HG03565 (cell line): ENCODE data around the gene EIF2AK3.
"Not testable (repeated sequence)": the region's sequence is repeated elsewhere in the genome, so short reads cannot be mapped to it uniquely, and the experiment has no call there.

Experiments used
- ATAC-seq: cut with Tn5 transposase; IDR thresholded peaks from one replicate; pipeline ENCODE4 v1.9.1; 2021; ENCODE audit warnings: mild to moderate bottlenecking, moderate library complexity; ENCODE audit not compliant: unreplicated experiment

The EIF2AK3 gene

DNA sequence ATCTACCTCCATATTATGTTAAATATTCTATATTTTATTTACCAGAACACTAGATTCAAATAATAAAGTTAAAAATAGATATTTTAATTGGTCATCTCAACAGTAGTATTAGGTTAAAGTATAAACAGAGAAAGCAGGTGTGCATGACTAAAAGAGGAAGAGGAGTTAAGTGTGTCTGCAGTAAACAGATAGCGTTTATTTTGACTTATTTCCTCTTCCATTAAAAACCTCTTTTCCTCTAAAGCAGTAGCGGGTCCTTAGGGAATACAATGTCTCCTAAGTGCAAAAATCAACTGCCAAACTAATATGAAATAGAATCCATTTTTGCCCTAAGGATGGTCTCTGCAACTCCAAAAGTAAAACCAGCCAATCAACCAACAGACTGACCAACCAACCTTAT lies 27.7 kb downstream of the EIF2AK3 start:
- ATAC-seq = no peak

DNA sequence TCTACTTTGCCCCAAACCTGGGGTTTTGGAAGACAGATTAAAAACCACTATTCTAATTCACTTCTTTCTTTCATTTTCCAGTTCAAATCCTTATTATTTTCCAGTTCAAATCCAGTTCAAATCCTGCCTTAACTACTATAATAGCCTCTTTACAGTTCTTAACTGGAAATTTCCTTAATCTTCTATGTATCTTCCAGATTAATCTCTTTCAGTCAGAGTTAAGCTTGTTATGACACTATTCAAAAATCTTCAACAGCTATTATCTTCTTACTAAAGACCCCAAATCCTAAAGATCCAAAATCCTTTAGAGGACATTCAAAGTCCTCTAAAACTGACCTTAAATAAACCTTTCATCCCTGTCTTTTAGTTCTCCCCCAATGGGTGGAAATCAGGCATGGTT lies 30.1 kb downstream of the EIF2AK3 start:
- no peak for ATAC-seq

DNA sequence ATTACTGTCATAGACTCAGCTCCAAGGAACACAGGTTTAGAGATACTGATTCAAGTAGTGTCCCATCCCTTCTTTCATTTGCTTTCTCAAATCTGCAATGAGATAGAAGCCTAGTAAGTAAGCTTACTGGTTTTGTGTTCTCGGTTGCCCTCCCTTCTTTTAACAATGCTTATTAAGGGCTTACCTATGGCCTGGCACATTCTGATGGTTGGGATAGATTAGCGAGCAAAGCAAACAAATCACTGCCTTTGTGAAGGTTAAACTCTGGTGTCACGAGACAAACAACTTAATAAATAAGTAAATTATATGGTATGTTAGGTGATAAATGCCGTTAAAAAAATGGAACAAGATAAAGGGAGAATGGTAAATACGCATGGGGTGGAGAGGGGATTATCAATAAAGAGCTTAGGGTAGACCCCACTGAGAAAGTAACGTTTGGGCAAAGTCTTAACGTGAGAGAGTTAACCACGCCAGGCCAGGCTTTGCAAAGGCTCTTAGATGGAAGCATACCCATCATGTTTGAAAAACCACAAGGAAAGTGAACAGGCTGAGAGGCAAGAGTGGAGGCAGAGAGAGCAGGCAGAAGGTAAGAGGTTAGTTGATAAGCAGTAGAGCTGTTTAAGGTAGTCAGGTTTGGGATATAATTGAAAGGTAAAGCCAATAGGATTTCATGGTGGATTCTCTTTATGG lies 31.0 kb downstream of the EIF2AK3 start:
- no peak for ATAC-seq

DNA sequence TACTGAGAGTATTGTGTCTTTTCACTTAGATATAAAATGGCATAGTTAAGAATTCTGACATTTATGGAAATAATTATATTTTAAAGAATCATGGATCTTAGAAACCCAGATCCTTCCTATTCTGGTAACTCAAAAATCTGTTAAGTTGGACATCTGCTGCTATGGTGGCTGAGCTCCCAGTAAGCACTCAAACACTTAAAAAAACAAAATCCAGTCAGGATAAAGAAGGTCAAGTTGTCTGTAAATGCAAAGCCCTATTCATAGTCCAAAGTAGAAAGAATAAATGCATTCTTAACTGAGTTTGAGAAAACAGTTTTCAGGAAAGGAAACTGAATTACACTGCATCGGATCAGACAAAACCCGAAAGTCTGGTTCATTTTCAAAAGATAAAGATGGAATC lies 35.6 kb downstream of the EIF2AK3 start:
- ATAC-seq = no peak

DNA sequence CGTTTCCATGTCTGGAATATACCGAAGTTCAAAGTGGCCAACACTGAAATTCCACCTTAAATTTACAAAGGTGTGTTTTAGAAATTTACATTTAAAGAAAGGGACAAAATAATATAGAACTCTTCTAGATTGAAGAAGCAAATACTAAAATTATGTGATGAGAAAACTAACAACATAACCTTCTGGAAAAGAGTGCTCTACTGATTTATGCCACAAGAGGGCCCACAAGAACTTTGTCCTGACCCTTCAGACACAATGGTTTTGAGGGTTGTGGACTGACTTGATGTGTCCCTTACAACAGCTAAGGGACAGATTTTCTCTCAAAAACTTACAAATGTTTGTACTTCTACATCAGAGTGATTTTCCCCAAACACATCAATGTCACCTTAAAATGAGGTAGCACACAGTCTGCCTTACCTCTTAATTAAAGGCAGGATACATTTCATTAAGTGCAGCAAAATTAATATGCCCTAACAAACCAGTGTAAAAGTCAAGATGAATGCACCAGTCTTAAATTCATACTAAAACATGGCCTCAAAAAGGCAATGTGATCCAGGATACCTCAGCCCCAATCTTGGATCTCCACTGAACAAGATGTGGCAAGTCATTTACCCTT lies 36.2 kb downstream of the EIF2AK3 start:
- ATAC-seq = peak; percentile 83

DNA sequence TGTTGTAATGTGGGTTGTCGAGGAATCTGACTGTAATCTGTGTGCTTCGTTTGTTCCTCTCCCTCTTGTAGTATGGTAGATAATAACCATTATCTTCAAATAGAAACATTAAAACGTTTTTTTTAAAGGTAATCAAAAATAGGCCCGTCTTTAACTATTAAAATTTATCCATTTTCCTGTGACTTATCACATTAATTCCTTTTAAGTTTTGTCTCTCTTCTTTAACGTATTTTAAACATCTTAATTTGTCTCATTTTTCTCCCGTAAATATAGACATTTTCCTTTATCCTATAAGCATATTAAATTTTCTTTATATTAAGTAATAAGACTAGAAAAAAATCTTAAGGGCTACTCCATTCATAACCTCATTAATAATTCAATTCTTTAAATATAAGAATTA lies 41.3 kb downstream of the EIF2AK3 start:
- ATAC-seq = no peak

DNA sequence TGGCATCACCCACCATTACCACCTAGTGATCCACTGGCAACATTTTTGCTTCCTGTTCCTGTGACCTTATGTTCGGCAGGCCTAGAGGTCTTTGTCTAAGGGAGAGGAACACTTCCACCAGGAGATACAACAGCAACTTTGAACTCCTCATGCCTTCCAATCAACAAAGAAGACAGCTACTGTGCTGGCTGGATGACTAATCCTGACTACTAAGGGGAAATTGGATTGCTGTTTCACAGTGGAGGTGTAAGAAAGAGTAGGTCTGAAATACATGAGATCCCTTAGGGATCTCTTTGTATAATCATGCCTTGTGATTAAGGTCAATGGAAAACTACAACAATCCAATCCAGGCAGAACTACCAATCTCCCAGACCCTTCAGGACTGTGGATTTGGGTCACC lies 45.2 kb downstream of the EIF2AK3 start:
- no peak for ATAC-seq

DNA sequence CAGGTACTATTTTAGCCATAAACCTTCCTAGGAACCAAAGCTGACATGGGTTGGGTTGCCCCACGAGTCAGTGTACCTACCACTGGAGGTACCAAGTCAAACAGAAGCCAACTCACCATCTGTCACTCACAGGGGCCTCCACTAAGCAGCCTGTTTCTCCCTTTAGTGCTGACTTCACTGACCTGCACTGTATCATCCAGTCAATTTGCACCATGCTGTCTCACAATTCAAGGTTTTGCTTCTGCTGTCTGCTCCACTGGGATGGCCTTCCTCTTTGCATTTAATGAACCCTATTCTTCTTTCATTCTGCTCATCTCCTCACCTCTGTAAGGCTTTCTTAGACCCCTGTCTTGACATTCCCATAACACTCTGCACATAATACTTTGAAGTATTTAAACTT lies 47.2 kb downstream of the EIF2AK3 start:
- no peak for ATAC-seq

DNA sequence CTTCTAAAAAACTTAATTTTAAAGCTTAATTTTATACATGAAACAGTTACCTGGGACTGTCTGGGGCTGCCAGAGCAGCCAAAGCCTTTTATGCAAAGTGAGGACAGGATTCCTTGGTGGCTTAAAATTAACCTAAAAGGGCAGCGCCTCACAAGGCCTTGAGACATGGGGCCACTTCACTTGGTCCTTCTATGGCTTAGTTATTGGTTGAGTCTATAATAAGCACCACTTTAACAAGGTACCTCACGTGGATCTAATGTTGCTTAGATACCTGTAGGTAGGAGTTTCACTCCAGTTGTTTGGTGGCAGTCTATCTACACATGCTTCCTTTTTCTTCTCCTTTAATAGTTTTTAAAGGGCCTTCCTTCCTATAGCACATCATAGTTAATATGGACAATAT lies 51.6 kb downstream of the EIF2AK3 start:
- no peak for ATAC-seq

DNA sequence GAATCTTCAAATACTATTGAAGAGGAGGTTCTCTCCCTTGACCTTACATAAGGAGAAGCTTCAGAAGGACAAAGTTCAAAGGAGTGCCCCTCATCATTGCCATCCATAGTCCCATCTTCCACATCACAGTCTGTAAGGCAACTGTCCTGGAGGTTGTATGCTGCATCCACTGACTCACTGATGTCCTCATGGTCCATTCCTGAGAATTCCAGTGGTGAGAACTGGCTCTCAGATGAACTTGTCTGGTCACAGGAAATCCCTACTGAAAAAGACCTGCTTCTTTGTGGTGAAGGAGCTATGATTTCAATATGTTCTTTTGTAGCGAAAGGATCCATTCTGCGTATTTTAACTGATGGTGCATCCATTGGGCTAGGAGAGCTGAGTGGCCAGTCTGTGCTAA lies 52.2 kb downstream of the EIF2AK3 start:
- no peak for ATAC-seq

DNA sequence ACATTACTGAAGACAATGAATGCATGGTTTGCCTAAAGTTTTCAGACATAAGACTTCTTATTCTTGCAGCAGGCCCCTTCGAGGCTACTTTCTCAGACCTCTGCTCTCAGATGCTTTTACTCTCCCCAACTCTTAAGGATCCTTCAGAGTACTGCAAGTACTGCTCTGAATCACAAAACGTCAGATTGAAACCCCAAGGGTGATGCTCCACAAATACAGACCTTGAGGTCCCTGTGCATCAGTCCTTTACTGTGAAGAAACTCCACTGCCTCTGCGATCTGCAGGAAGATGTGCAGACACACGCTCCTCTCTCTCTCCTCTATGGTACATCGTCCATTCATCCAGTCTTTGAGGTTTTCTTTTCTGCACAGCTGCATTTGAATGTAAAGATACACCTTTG lies 52.8 kb downstream of the EIF2AK3 start:
- ATAC-seq = peak; percentile 95

DNA sequence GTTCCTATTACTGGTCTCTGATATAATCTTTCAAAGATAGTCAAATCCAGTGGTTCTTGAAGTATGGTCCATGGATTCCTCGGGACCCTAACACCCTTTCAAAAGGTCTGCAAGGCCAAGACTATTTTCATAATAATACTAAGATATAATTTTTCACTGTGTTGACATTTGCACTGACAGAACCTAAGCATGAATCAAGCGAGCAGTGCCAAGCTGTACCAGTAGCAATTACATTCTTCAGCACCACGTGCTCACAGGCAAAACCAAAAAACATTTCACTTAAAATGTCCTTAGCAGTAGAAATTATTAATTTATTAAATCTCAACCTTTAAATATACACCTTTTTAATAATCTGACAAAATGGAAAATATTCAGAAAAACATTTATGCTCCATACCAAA lies 59.1 kb downstream of the EIF2AK3 start:
- ATAC-seq = no peak

DNA sequence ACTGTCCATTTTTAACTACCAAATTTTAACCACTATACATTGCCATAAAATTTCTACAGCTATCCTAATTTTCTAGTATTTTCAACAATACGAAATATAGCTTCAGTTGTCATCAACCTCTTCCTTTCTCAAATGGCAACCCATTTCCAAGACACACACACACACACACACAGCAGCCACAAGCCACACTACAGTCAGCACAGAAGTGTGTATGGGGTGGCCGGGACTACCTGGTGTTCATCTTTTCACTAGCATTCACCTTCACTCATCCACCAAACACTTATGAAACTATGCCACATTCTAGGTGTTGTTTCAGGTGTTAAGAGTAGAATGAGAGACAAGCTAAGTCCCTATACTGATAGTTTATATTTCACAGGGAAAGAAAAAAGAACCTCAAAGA lies 62.9 kb downstream of the EIF2AK3 start:
- no peak for ATAC-seq

DNA sequence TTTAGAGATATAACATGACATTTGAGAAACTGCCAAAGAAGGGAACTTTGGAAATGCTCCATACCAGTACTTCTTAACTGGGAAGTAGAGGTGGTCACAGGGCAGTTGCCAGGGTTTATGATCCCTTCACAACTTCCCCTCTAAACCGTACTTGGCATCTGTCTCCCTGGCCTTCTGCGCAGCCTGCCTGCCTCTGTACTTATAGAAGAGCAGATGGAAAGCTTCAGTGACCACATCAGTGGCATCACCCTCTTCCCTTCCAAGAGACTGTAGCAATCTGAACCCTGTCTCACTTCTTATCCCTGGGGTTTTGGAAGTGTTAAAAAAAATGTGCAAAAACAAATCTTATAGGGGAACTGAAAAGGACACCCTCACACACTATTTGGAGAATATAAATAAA lies 64.1 kb downstream of the EIF2AK3 start:
- ATAC-seq = no peak

DNA sequence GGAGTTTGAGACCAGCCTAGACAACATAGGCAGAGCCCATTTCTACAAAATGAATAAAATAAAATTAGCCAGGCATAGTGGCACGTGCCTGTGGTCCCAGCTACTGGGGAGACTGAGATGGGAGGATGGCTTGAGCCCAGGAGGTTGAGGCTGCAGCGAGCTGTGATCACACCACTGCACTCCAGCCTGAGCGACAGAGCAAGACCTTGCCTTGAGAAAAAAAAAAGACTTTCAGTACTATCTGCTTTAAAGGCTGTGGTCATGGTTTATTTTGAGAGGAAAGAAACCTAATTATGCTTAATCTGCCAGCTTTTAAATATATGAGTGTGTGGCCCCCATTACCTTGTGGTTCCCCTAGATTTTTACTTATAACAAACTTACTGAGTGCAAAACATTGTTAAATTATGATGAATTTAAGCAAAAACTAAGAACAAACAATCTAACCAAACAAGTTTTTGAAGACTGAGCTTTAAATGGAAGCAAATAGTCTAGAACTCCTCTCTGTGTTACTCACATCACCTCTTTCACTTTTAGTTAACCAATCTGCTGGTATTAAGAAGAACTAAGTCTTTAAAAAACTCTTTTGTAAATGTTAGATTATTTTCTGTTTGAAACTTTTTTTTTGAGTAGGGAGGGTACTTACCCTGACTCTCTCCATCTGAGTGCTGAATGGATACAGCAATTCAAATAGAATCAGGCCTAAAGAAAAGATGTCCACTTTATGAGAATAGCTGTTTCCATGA lies 65.4 kb downstream of the EIF2AK3 start:
- peak; percentile 42 for ATAC-seq

DNA sequence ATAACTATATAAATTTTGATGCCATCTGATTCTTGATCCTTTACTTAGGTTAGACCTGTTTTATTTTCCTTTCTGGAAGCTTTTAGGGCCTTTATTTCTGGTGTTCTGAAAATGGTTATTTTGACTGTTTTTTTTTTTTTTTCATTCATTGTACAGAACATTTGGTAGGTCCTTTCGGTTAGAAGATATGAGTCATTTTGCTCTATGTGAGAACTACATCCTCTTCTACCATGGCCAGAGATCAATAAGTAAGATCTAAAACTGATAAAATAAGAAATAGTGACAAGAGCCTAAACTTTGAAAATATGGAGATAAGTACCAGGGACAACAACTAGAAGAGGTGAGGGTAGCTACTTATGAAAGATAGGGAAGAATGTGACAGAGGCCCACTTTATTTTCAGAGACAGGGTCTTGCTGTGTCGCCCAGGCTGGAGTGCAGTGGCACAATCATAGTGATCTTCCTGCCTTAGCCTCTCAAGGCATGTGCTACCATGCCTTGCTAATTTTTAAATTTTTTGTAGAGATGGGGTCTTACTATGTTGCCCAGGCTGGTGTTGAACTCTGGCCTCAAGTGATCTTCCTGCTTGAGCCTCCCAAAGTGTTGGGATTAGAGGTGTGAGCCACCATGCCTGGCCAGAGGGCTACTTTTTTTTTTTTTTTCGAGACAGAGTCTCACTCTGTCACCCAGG lies 66.5 kb downstream of the EIF2AK3 start:
- ATAC-seq = no peak

DNA sequence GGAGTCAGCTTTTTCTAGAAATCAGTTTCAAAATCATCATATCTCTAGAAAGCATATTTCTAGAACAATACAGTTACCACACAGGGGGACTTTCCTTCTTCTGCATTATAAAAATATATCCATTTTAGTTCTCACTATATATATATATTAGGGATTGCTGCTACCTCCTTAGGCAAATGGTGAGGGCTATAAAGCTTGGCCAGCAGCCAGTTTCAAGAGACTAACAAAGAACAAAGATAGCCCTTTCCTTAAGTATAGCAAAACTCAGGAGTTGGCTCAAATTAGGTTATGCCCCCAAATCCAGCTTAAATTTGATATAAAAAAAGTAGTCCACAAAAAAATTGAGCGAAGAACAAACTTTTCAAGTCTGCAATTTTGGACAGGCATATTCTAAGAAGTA lies 70.0 kb downstream of the EIF2AK3 start:
- ATAC-seq = no peak

DNA sequence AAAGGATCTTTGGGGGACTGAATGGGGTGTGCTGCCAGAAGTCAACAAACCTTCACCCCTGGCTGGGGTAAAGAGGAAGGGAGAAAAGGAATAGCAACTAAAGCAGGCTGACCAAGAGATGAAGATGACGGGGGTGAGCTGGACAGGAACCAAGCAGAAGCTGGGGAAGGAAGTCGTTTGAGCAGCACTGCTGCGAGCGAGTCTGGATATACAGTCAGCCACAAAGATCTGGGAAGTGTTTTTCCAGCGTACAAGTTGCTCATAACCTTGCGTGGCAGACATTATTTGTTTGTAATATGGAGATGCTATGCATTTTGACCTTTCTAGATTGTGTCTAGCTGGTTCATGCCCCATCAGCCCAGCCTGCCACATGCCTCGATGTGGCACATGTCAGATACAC lies 71.2 kb downstream of the EIF2AK3 start:
- no peak for ATAC-seq

DNA sequence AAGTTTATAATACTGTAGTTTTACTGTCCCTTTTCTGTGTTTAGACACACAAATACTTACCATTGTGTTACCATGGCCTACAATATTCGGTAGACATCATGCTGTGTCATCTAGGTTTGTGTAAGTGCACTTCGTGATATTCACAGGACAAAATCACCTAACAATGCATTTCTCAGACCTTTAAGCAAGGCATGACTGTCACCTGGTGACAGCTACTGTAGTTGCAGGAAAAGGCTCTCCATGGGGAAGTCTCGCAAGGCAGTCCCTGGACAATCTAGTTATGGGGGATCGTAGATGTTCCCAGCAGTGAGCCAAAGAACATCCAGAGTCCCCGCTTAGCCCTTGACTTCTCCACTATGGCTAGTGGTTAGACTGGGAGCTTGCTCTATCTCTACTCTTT lies 73.1 kb downstream of the EIF2AK3 start:
- no peak for ATAC-seq

DNA sequence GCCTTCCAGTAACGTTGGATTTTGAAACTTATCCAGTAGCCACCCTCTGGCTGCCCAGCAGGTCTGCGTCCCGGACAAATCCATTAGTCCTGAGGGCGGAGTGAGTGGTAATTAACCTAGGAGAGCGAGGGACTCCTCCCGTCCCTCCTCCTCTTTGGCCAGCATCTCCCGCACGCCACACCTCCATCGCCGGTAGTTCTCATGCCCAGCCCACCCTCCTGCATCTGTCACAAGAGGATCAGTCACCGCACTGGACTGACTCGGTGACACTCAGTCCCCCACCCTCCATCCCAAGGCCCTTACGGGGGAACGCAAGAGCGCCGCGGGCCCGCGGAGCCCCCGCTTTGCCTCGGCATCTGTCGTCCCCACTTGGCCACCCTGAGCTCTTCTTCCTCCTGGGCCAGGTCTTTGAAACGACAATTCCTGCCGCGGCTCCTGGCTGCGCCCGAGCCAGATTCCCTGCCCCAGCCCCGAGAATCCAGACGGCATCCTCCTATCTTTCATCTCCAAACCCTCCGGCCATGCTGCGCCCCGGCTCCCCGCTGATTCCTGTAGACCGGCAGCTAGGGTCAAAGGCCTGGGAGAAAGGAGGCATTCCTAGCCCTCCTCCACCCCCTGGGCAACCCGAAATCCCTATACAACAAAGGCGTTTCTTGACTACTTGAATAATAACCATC lies 77.5 kb downstream of the EIF2AK3 start:
- ATAC-seq = no peak

DNA sequence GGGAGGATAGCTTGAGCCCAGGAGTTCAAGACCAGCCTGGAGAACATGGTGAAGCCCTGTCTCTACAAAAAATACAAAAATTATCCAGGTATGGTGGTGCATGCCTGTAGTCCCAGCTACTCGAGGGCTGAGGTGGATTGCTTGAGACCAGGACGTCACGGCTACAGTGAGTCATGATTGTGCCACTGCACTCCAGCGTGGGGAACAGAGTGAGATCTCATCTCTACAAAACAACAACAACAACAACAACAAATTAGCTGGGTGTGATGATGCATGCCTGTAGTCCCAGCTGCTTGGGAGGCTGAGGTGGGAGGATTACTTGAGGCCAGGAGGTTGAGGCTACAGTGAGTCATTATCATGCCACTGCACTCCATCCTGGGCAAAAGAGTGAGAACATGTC lies 81.0 kb downstream of the EIF2AK3 start:
- not testable (repeated sequence) for ATAC-seq
